Right renal cortex interstitium (tissue), 3 donors: ENCODE data around the gene TUBA4B. TPM values are rescaled to one million over a fixed set of nuclear protein-coding genes. Genes with fewer than 3 reads are reported as not detected.

ENCODE experiments used
- DNase-seq, 3 donors: peaks; one replicate each; pipeline ENCODE4 v3.0.0-alpha.2; 2013; ENCODE audit warnings: low read depth in 3 of 3, low spot score in 2 of 3
- polyA plus RNA-seq, 3 donors: library from polyadenylated mRNA; unstranded; fragments of 120-200 nt; gene quantifications; one replicate each; pipeline ENCODE4 v1.2.1, GENCODE V29; 2013; ENCODE audit not compliant: insufficient read length in 3 of 3

Gene TUBA4B
- 1 to 10 TPM in 2 of 3 donors, under 1 TPM in 1; 0.49 to 1.4 (median 1.3) TPM for polyA plus RNA-seq

- DNase-seq = no peak
Measured at GRCh38 chr2:219252900-219253752, at the start of gene TUBA4B. TUBA4B (plus strand) TSS chr2:219253243; CDS start chr2:219253408, 165 bp downstream.

GRCh38 chr2:219204425-219205164 is 48.4 kb upstream of the TUBA4B start:
- no peak for DNase-seq

- DNase-seq = no peak
Measured at GRCh38 chr2:219205165-219205538, 47.9 kb upstream of the TUBA4B start.

- no peak for DNase-seq
Measured at GRCh38 chr2:219205981-219206327, 47.1 kb upstream of the TUBA4B start.

- peak; percentile 82 to 93 (median 90) for DNase-seq
Measured at GRCh38 chr2:219206328-219207133, 46.5 kb upstream of the TUBA4B start, which contains the start of gene ZFAND2B. ZFAND2B (plus strand) TSS chr2:219206782; CDS start chr2:219206988, 206 bp downstream.

- DNase-seq = no peak
Measured at GRCh38 chr2:219207134-219207883, 45.7 kb upstream of the TUBA4B start.

GRCh38 chr2:219207884-219208740 is 44.9 kb upstream of the TUBA4B start:
- no peak for DNase-seq

- DNase-seq = no peak
Measured at GRCh38 chr2:219209236-219210195, 43.5 kb upstream of the TUBA4B start.

GRCh38 chr2:219210196-219210885 is 42.7 kb upstream of the TUBA4B start:
- DNase-seq = no peak

GRCh38 chr2:219210886-219211362 is 42.1 kb upstream of the TUBA4B start:
- DNase-seq = no peak

- no peak for DNase-seq
Measured at GRCh38 chr2:219213026-219213415, 40.0 kb upstream of the TUBA4B start.

- no peak for DNase-seq
Measured at GRCh38 chr2:219213486-219214071, 39.5 kb upstream of the TUBA4B start.

GRCh38 chr2:219214141-219214540 is 38.9 kb upstream of the TUBA4B start:
- no peak for DNase-seq

GRCh38 chr2:219214786-219215185 is 38.3 kb upstream of the TUBA4B start:
- DNase-seq = no peak

GRCh38 chr2:219215871-219216534 is 37.0 kb upstream of the TUBA4B start:
- DNase-seq = no peak

GRCh38 chr2:219216535-219216915 is 36.5 kb upstream of the TUBA4B start:
- DNase-seq = no peak
